Measurements from ENCODE around the gene LRCOL1.
A peak's percentile ranks its signal among the peaks of the same experiment; 100 is the strongest.

- TF ChIP-seq CTCF (IDR thresholded peaks at IDR 0.05) (peak; percentile 71), ZFX (IDR thresholded peaks at IDR 0.05; ENCODE audit: borderline replicate concordance) (no peak)
Measured at GRCh38 chr12:132554845-132555630, 55.3 kb downstream of the LRCOL1 start.
